H1 (cell line): ENCODE data around the gene RALGAPB. TPM values are rescaled to one million over a fixed set of nuclear protein-coding genes. Genes with fewer than 3 reads are reported as not detected.

ENCODE experiments used
- CTCF ChIA-PET: fragments of 300-600 bp; sonication (Branson Sonifier 250); formaldehyde crosslinking; loops from one replicate; lab custom pipeline; 2021; ENCODE audit not compliant: partially characterized antibody; lab: Charles Lee
- POLR2A ChIA-PET: fragments of 300-600 bp; sonication (Branson Sonifier 250); formaldehyde crosslinking; loops from one replicate; lab custom pipeline; 2021; ENCODE audit warnings: inconsistent platforms; ENCODE audit not compliant: partially characterized antibody; lab: Charles Lee
- DNase-seq, 2 experiments: peaks; one replicate each; pipeline versions ENCODE4 v3.0.0 to v3.0.0-alpha.2; 2010 to 2022; ENCODE audit warnings: low spot score in 2 of 2, low read depth in 1 of 2, mixed read lengths in 1 of 2
- FAIRE-seq: peaks from 2 replicates; lab custom pipeline; 2011; peaks lifted over from hg19 to GRCh38; lab: Jason Lieb, UNC
- H2AFZ ChIP-seq: 2 replicates; pipeline ENCODE4 v1.8.1; 2012; ENCODE audit warnings: low read length, inconsistent platforms
- H2AK5ac ChIP-seq: 2 replicates; pipeline ENCODE4 v1.6.1; 2013; ENCODE audit warnings: low read depth, low read length
- H2BK120ac ChIP-seq: replicated peaks from 2 replicates; pipeline ENCODE3; 2013; ENCODE audit warnings: low read depth, low read length, inconsistent platforms
- H2BK12ac ChIP-seq: 2 replicates; pipeline ENCODE4 v1.6.1; 2013; ENCODE audit warnings: low read depth, low read length
- H2BK15ac ChIP-seq: 2 replicates; pipeline ENCODE4 v1.6.1; 2013; ENCODE audit warnings: low read length
- H2BK20ac ChIP-seq: 2 replicates; pipeline ENCODE4 v1.6.1; 2013; ENCODE audit warnings: low read length
- H2BK5ac ChIP-seq: 2 replicates; pipeline ENCODE4 v1.6.1; 2013; ENCODE audit warnings: low read depth, low read length
- H3K14ac ChIP-seq: 2 replicates; pipeline ENCODE4 v1.6.1; 2013; ENCODE audit warnings: inconsistent platforms; ENCODE audit not compliant: insufficient read length
- H3K18ac ChIP-seq: 2 replicates; pipeline ENCODE4 v1.6.1; 2013; ENCODE audit warnings: low read length; ENCODE audit errors: extremely low read depth
- H3K23ac ChIP-seq: 2 replicates; pipeline ENCODE4 v1.6.1; 2013; ENCODE audit warnings: inconsistent platforms; ENCODE audit not compliant: insufficient read length
- H3K23me2 ChIP-seq: 2 replicates; pipeline ENCODE4 v1.6.1; 2013; ENCODE audit warnings: low read depth, low read length
- H3K27ac ChIP-seq: 2 replicates; pipeline ENCODE4 v1.6.1; 2011; ENCODE audit warnings: low read depth, low read length, inconsistent platforms
- H3K27me3 ChIP-seq, 4 experiments: replicated peaks in 1 of 4; 1 replicate in 1 of 4; 2 replicates in 3 of 4; pipeline versions ENCODE4 v1.6.1 to v1.8.1; 2011 to 2013; ENCODE audit warnings: low read length in 3 of 4, mild to moderate bottlenecking in 3 of 4, inconsistent platforms in 2 of 4, mixed read lengths in 2 of 4, moderate library complexity in 1 of 4; ENCODE audit not compliant: control insufficient read depth in 3 of 4, insufficient read depth in 3 of 4; ENCODE audit errors: extremely low read depth in 1 of 4
- H3K36me3 ChIP-seq, 4 experiments: 2 replicates each; pipeline versions ENCODE4 v1.6.1 to v1.8.1; 2011 to 2013; ENCODE audit warnings: mild to moderate bottlenecking in 4 of 4, low read length in 3 of 4, moderate library complexity in 2 of 4, control low read depth in 1 of 4, inconsistent platforms in 1 of 4; ENCODE audit not compliant: insufficient read depth in 4 of 4, control insufficient read depth in 2 of 4
- H3K4ac ChIP-seq: replicated peaks from 2 replicates; pipeline ENCODE3; 2013; ENCODE audit warnings: low read length, low read depth, mixed read lengths, inconsistent platforms; ENCODE audit not compliant: insufficient read length
- H3K4me1 ChIP-seq, 4 experiments: replicated peaks in 1 of 4; 1 replicate in 1 of 4; 2 replicates in 3 of 4; pipeline versions ENCODE4 v1.6.1 to v1.8.1; 2011 to 2013; ENCODE audit warnings: low read length in 3 of 4, inconsistent platforms in 2 of 4, mixed read lengths in 1 of 4; ENCODE audit not compliant: insufficient read depth in 4 of 4, control insufficient read depth in 3 of 4
- H3K4me2 ChIP-seq, 2 experiments: 2 replicates each; pipeline versions ENCODE4 v1.6.1 to v1.8.1; 2011 to 2013; ENCODE audit warnings: low read depth in 2 of 2, low read length in 2 of 2, control low read depth in 1 of 2, inconsistent platforms in 1 of 2, mild to moderate bottlenecking in 1 of 2; ENCODE audit not compliant: insufficient read depth in 1 of 2
- H3K4me3 ChIP-seq, 4 experiments: fragments of 200-600, 300-600 bp in 1 of 4; sonication (generic), shearing (Covaris generic), sonication (Bioruptor Twin) in 1 of 4; 2 replicates each; pipeline versions ENCODE4 v1.5.1 to v1.8.1; 2011 to 2016; ENCODE audit warnings: low read length in 4 of 4, low read depth in 3 of 4, control low read depth in 2 of 4, inconsistent platforms in 2 of 4, mild to moderate bottlenecking in 2 of 4, mixed read lengths in 1 of 4, moderate library complexity in 1 of 4; ENCODE audit not compliant: insufficient read depth in 2 of 4; ENCODE audit errors: extremely low read depth in 1 of 4
- H3K56ac ChIP-seq: replicated peaks from 2 replicates; pipeline ENCODE3; 2013; ENCODE audit warnings: low read depth, mild to moderate bottlenecking, mixed read lengths, low read length, inconsistent platforms; ENCODE audit not compliant: insufficient read length
- H3K79me1 ChIP-seq: 2 replicates; pipeline ENCODE4 v1.6.1; 2013; ENCODE audit warnings: low read depth, low read length, control low read depth
- H3K79me2 ChIP-seq, 2 experiments: 2 replicates each; pipeline versions ENCODE4 v1.6.1 to v1.8.1; 2012 to 2013; ENCODE audit warnings: low read length in 2 of 2, mild to moderate bottlenecking in 2 of 2, inconsistent platforms in 1 of 2; ENCODE audit not compliant: insufficient read depth in 2 of 2, control insufficient read depth in 1 of 2
- H3K9ac ChIP-seq, 4 experiments: replicated peaks in 1 of 4; 1 replicate in 1 of 4; 2 replicates in 3 of 4; pipeline versions ENCODE4 v1.6.1 to v1.8.1; 2011 to 2013; ENCODE audit warnings: low read depth in 3 of 4, low read length in 3 of 4, control low read depth in 2 of 4, mild to moderate bottlenecking in 2 of 4, moderate library complexity in 2 of 4, inconsistent platforms in 1 of 4; ENCODE audit errors: extremely low read depth in 1 of 4
- H3K9me3 ChIP-seq, 2 experiments: 2 replicates each; pipeline versions ENCODE4 v1.6.1 to v1.8.1; 2012 to 2013; ENCODE audit warnings: mild to moderate bottlenecking in 2 of 2, moderate library complexity in 2 of 2, control low read depth in 1 of 2, inconsistent platforms in 1 of 2, low read depth in 1 of 2, low read length in 1 of 2, mixed read lengths in 1 of 2; ENCODE audit not compliant: insufficient read depth in 2 of 2
- H4K20me1 ChIP-seq, 2 experiments: replicated peaks in 1 of 2; 2 replicates each; pipeline versions ENCODE3 to v1.8.1; 2011 to 2013; ENCODE audit warnings: inconsistent platforms in 2 of 2, low read length in 2 of 2, mild to moderate bottlenecking in 1 of 2; ENCODE audit not compliant: insufficient read depth in 2 of 2, control insufficient read depth in 1 of 2
- H4K5ac ChIP-seq: 2 replicates; pipeline ENCODE4 v1.6.1; 2013; ENCODE audit warnings: low read length, low read depth, mixed read lengths, inconsistent platforms; ENCODE audit not compliant: insufficient read length
- H4K8ac ChIP-seq: 2 replicates; pipeline ENCODE4 v1.8.0; 2013; ENCODE audit warnings: mild to moderate bottlenecking, moderate library complexity, low read length, inconsistent platforms; ENCODE audit not compliant: insufficient read depth; ENCODE audit errors: extremely low read depth
- H4K91ac ChIP-seq: replicated peaks from 2 replicates; pipeline ENCODE3; 2013; ENCODE audit warnings: low read length, mixed read lengths, inconsistent platforms; ENCODE audit not compliant: insufficient read length
- CBX8 ChIP-seq: fragments of 300-800, 300-1000 bp; sonication (generic); IDR thresholded peaks from 2 replicates; pipeline ENCODE4 v1.7.1; 2016; ENCODE audit warnings: low read depth, low read length, borderline replicate concordance
- KDM1A ChIP-seq: fragments of 200-600, 300-600 bp; sonication (generic); IDR thresholded peaks from 2 replicates; pipeline ENCODE4 v1.7.1; 2016; ENCODE audit warnings: mild to moderate bottlenecking, low read length, borderline replicate concordance
- YY1 ChIP-seq: IDR thresholded peaks from 2 replicates; pipeline ENCODE4 v1.6.1; 2011; ENCODE audit warnings: low read depth, mild to moderate bottlenecking, low read length
- WGBS, 2 experiments: shearing (Covaris generic) in 1 of 2; methylation state at CpG; one replicate each; pipeline versions ENCODE4 v1.1.6 to v1.1.7; 2013 to 2015; ENCODE audit warnings: low lambda C conversion rate in 2 of 2, mixed read lengths in 2 of 2, inconsistent platforms in 1 of 2, low coverage in 1 of 2, missing lambda C conversion rate in 1 of 2; ENCODE audit not compliant: insufficient replicate concordance in 2 of 2, insufficient coverage in 1 of 2, insufficient read length in 1 of 2; ENCODE audit errors: extremely low coverage in 1 of 2, missing lambda C conversion rate in 1 of 2; 5-methylcytosine and 5-hydroxymethylcytosine counted together
- polyA plus RNA-seq, 7 experiments: library from polyadenylated mRNA; depleted of rRNA in 3 of 7; stranded (reverse) in 5 of 7; unstranded in 2 of 7; fragments of >200 nt in 5 of 7; fragments of 200-250 nt in 2 of 7; gene quantifications; 1 replicate in 5 of 7; 2 replicates in 1 of 7; 4 replicates in 1 of 7; pipeline versions ENCODE4 v1.2.1 to v1.2.3, GENCODE V29; 2011 to 2013; ENCODE audit warnings: missing spikeins in 2 of 7, mixed read lengths in 2 of 7
- total RNA-seq: library from RNA; stranded (reverse); fragmentation: NEBNext Ultra II Directional; extraction: Animal tissue kit (Norgen Biotek cat#: 25700); gene quantifications from 2 replicates; pipeline ENCODE4 v1.2.1, GENCODE V29; 2021

The RALGAPB gene
- total and polyA plus RNA-seq, 2 of the 8 experiments (the other 6 are each of a cell fraction or from before 2014, with no cell fraction given), result 10.6 to 35.1 TPM

DNA sequence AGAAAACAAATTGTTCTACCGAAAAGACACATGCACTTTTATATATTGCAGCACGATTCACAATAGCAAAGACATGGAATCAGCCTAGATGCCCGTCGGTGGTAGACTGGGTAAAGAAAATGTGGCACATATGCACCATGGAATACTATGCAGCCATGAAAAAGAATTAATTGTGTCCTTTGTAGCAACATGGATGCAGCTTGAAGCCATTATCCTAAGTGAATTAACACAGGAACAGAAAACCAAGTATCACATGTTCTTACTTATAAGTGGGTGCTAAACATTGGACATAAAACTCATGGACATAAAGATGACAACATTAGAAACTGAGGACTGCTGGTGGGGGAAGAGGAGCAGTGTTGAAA is 32.4 kb downstream of the RALGAPB start:
- no peaks in the 10 kb centered on the region; the same call in 1 of the 2 replicates for H3K23me2 ChIP-seq
- H2AFZ ChIP-seq, result no peak overlapping the region
- no peak overlapping the region for H3K23ac ChIP-seq
- no peak overlapping the region for H2BK5ac ChIP-seq
- POLR2A ChIA-PET, result no interaction called here
- H3K4ac ChIP-seq, result no peak overlapping the region
- H3K9me3 ChIP-seq, result no peaks in the 10 kb centered on the region
- no peak overlapping the region for H4K5ac ChIP-seq
- TF ChIP-seq CBX8 (no peak), KDM1A (peak; percentile 66; the same call in 1 of the 2 replicates), YY1 (no peak)
- H3K27ac ChIP-seq, result no peak overlapping the region
- no peak overlapping the region for H4K91ac ChIP-seq
- no peak overlapping the region for H3K56ac ChIP-seq
- no peak overlapping the region for H3K18ac ChIP-seq
- H2BK20ac ChIP-seq, result no peak overlapping the region
- H3K27me3 ChIP-seq, result no peaks in the 10 kb centered on the region
- CTCF ChIA-PET, result interaction anchor here (0.6 kb wide), 1 partner anchor 8 kb away, joined by 3 read pairs; no protein-coding TSS in a partner anchor
- no peak overlapping the region for H3K14ac ChIP-seq
- peaks cover 0 to 1% of the 10 kb centered on the region in 2 experiments for H4K20me1 ChIP-seq
- no peak overlapping the region for H4K8ac ChIP-seq
- no peak overlapping the region for H2AK5ac ChIP-seq
- WGBS, 2 experiments, result 90% methylated on average over 4 of the region's 4 CpGs; no CpG with 5 or more reads in 1 of the 2 experiments
- FAIRE-seq (no peak), DNase-seq (no peak)
- H3K4me3 ChIP-seq, result no peak overlapping the region
- no peak overlapping the region for H2BK12ac ChIP-seq
- no peaks in the 10 kb centered on the region for H3K4me1 ChIP-seq
- no peak overlapping the region for H2BK15ac ChIP-seq
- no peak overlapping the region for H3K9ac ChIP-seq
- H3K79me1 ChIP-seq, result no peaks in the 10 kb centered on the region; the same call in 1 of the 2 replicates
- H3K79me2 ChIP-seq, result no peaks in the 10 kb centered on the region
- no peak overlapping the region for H2BK120ac ChIP-seq
- H3K4me2 ChIP-seq, result no peak overlapping the region
- peaks cover 4 to 27% (median 18%) of the 10 kb centered on the region in 4 experiments; a peak in 6 of 8 replicates for H3K36me3 ChIP-seq
